A673 (cell line): ENCODE measurements around the gene CD86.

Experiments used
- EZH2 ChIP-seq: fragments of 200-600 bp; sonication (generic); IDR thresholded peaks from 2 replicates; pipeline ENCODE4 v1.6.1; 2017; ENCODE audit warnings: borderline replicate concordance, low read depth, mild to moderate bottlenecking, mixed read lengths, antibody characterized with exemption, low read length; ENCODE audit not compliant: poor library complexity, severe bottlenecking
- TF ChIP-seq, protein P1 (sequence below): fragments of 300-800, 200-600 bp; sonication (generic); conservative IDR thresholded peaks from 2 replicates; pipeline ENCODE4 v1.5.1; 2017; ENCODE audit warnings: low read depth, mild to moderate bottlenecking, antibody characterized with exemption, low read length, moderate library complexity, mixed read lengths

DNA sequence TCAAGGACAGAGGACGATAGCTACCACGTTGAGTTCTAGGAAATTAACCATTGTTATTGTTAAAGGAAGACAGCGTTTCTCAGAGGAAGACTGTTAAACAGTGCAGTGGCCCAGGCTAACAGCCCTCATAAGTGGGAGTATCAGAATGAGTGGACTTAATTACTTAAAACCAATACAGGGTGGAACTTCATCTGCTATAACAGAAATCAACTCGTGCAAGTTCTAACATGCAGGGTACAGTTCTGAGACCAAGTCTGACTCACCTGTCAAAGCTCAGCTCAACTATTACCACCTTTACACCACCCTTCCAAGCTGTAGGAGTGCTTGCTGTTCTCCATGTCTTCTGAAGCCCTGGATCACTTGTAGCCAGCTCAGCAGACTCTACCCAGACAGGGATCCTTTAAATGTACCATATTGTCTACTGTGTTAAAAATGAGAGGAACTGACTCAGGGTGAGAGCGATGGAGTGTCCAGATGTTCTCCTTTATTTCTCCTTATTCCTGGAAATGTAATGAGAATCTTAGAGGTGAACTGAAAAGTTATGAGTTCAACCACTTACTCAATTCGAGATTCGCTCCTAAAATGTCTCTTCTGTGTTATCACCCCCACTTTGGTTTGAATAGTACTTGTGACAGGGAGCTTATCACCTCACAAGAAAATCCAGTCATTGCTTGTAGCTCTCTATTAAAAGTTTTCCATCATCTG, 26.5 kb downstream of the CD86 start:
- TF ChIP-seq, protein P1, sequence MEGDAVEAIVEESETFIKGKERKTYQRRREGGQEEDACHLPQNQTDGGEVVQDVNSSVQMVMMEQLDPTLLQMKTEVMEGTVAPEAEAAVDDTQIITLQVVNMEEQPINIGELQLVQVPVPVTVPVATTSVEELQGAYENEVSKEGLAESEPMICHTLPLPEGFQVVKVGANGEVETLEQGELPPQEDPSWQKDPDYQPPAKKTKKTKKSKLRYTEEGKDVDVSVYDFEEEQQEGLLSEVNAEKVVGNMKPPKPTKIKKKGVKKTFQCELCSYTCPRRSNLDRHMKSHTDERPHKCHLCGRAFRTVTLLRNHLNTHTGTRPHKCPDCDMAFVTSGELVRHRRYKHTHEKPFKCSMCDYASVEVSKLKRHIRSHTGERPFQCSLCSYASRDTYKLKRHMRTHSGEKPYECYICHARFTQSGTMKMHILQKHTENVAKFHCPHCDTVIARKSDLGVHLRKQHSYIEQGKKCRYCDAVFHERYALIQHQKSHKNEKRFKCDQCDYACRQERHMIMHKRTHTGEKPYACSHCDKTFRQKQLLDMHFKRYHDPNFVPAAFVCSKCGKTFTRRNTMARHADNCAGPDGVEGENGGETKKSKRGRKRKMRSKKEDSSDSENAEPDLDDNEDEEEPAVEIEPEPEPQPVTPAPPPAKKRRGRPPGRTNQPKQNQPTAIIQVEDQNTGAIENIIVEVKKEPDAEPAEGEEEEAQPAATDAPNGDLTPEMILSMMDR, result no peak
- no peak for TF ChIP-seq EZH2
